Peyer's patch (tissue), 4 donors: ENCODE measurements around the gene NR6A1.

Source experiments
- POLR2A ChIP-seq, 2 donors: fragments of 450-650 bp; IDR thresholded peaks; one replicate each; pipeline ENCODE4 v1.5.1; 2017; ENCODE audit warnings: antibody characterized with exemption in 2 of 2, mild to moderate bottlenecking in 2 of 2, moderate library complexity in 2 of 2
- TF ChIP-seq, protein P1 (sequence below), 6 experiments: fragments of 450-650 bp in 4 of 6; fragments of 200-600 bp in 2 of 6; sonication (generic) in 1 of 6; IDR thresholded peaks; one replicate each; pipeline ENCODE4 v1.5.1; 2017 to 2019; ENCODE audit warnings: antibody characterized with exemption in 6 of 6, mild to moderate bottlenecking in 3 of 6, moderate library complexity in 1 of 6

DNA sequence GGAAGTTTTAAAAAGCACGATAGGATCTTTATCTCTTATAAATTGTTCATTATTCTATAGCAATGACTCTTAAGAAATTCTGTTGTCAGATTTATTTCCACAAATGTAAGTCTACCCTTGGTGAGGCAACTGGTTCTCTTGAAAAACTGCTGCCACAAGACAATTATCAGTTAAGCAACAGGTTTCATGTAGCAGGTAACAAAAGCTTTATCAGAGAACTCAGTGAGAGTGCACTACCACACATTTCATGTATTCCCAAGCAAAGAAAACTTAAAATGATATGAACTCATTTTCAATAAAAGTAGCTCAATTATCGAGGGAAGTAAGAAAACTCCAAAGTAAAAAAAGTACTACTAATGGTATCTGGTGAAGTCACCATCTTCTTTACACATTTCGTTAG is 9.4 kb downstream of the NR6A1 start:
- TF ChIP-seq, protein P1, sequence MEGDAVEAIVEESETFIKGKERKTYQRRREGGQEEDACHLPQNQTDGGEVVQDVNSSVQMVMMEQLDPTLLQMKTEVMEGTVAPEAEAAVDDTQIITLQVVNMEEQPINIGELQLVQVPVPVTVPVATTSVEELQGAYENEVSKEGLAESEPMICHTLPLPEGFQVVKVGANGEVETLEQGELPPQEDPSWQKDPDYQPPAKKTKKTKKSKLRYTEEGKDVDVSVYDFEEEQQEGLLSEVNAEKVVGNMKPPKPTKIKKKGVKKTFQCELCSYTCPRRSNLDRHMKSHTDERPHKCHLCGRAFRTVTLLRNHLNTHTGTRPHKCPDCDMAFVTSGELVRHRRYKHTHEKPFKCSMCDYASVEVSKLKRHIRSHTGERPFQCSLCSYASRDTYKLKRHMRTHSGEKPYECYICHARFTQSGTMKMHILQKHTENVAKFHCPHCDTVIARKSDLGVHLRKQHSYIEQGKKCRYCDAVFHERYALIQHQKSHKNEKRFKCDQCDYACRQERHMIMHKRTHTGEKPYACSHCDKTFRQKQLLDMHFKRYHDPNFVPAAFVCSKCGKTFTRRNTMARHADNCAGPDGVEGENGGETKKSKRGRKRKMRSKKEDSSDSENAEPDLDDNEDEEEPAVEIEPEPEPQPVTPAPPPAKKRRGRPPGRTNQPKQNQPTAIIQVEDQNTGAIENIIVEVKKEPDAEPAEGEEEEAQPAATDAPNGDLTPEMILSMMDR (IDR thresholded peaks at IDR 0.05): no peak
- no peak for TF ChIP-seq POLR2A (IDR thresholded peaks at IDR 0.05)
